WERI-Rb-1 (cell line): ENCODE results near the gene LILRB5.

Experiments used
- DNase-seq: peaks from one replicate; pipeline ENCODE4 v3.0.0-alpha.2; 2020
- H3K27ac ChIP-seq: fragments of 250-450 bp; sonication (Bioruptor Pico); 2 replicates; pipeline ENCODE4 v1.5.1; 2020; ENCODE audit warnings: mild to moderate bottlenecking, moderate library complexity
- H3K27me3 ChIP-seq: fragments of 250-450 bp; sonication (Bioruptor Pico); 2 replicates; pipeline ENCODE4 v1.5.1; 2021; ENCODE audit warnings: mild to moderate bottlenecking, low read depth, moderate library complexity; ENCODE audit not compliant: insufficient read depth, severe bottlenecking
- H3K36me3 ChIP-seq: fragments of 250-450 bp; sonication (Bioruptor Pico); 2 replicates; pipeline ENCODE4 v1.5.1; 2020; ENCODE audit warnings: mild to moderate bottlenecking, moderate library complexity
- H3K4me3 ChIP-seq: 2 replicates; pipeline ENCODE4 v1.5.1; 2011; ENCODE audit warnings: low read depth, mild to moderate bottlenecking, control low read depth, low read length
- H3K9me3 ChIP-seq: fragments of 250-450 bp; sonication (Bioruptor Pico); 2 replicates; pipeline ENCODE4 v1.5.1; 2021; ENCODE audit warnings: mild to moderate bottlenecking, moderate library complexity; ENCODE audit not compliant: severe bottlenecking
- CTCF ChIP-seq: IDR thresholded peaks from 2 replicates; pipeline ENCODE4 v1.5.1; 2011; ENCODE audit warnings: low read depth, mild to moderate bottlenecking, control low read depth, inconsistent platforms, low read length

LILRB5 gene

GRCh38 chr19:54201980-54202379, 55.1 kb downstream of the LILRB5 start:
- Histone ChIP-seq H3K36me3 (peaks cover 72% of the 10 kb centered on the region), H3K27ac (no peak overlapping the region; the same call in 1 of the 2 replicates)
- DNase-seq: no peak

GRCh38 chr19:54201172-54201701, 55.8 kb downstream of the LILRB5 start:
- Histone ChIP-seq H3K4me3 (peak overlapping the region; percentile 90), H3K27ac (peak overlapping the region; percentile 95), H3K27me3 (no peaks in the 10 kb centered on the region), H3K36me3 (peaks cover 71% of the 10 kb centered on the region), H3K9me3 (no peaks in the 10 kb centered on the region)
- DNase-seq: no peak
- TF ChIP-seq CTCF: no peak

More at GRCh38 chr19:54201980-54202379, 55.1 kb downstream of the LILRB5 start:
- TF ChIP-seq CTCF: no peak
- Histone ChIP-seq H3K9me3 (no peaks in the 10 kb centered on the region), H3K4me3 (peak overlapping the region; percentile 90; the same call in 1 of the 2 replicates), H3K27me3 (no peaks in the 10 kb centered on the region)
